Measurements from ENCODE around the gene DLGAP4.
A peak's percentile ranks its signal among the peaks of the same experiment; 100 is the strongest.

The DLGAP4 gene

GRCh38 chr20:36274181-36274841 lies 31.8 kb upstream of the DLGAP4 start:
- peak; percentile 55 for DNase-seq

GRCh38 chr20:36275011-36275410 lies 31.1 kb upstream of the DLGAP4 start:
- DNase-seq: no peak

GRCh38 chr20:36275441-36276189 lies 30.5 kb upstream of the DLGAP4 start:
- no peak for DNase-seq

GRCh38 chr20:36277546-36277945 lies 28.6 kb upstream of the DLGAP4 start:
- DNase-seq: no peak

GRCh38 chr20:36279362-36279761 lies 26.8 kb upstream of the DLGAP4 start:
- DNase-seq: no peak

- DNase-seq: no peak
These were observed 26.4 kb upstream of the DLGAP4 start for GRCh38 chr20:36279776-36280175.

GRCh38 chr20:36281785-36282380 lies 24.3 kb upstream of the DLGAP4 start:
- no peak for DNase-seq

GRCh38 chr20:36284751-36285150 lies 21.4 kb upstream of the DLGAP4 start:
- DNase-seq: no peak

GRCh38 chr20:36285746-36286447 lies 20.2 kb upstream of the DLGAP4 start:
- DNase-seq: no peak

GRCh38 chr20:36297656-36298055 lies 8.5 kb upstream of the DLGAP4 start:
- DNase-seq: no peak

GRCh38 chr20:36298061-36298460 lies 8.1 kb upstream of the DLGAP4 start:
- DNase-seq: no peak

GRCh38 chr20:36298795-36299339 lies 7.3 kb upstream of the DLGAP4 start:
- DNase-seq: no peak

GRCh38 chr20:36299459-36299858 lies 6.7 kb upstream of the DLGAP4 start:
- DNase-seq: no peak

GRCh38 chr20:36301359-36302119 lies 4.6 kb upstream of the DLGAP4 start:
- DNase-seq: no peak

- DNase-seq: peak; percentile 45
These were observed 3.0 kb upstream of the DLGAP4 start for GRCh38 chr20:36303020-36303595.

- no peak for DNase-seq
These were observed 2.3 kb upstream of the DLGAP4 start for GRCh38 chr20:36303831-36304230.

- DNase-seq: no peak
These were observed 1.2 kb upstream of the DLGAP4 start for GRCh38 chr20:36304786-36305495.

- DNase-seq: peak; percentile 55
These were observed 643 bp downstream of the DLGAP4 start for GRCh38 chr20:36306553-36307411.

GRCh38 chr20:36307412-36308325 lies 1.5 kb downstream of the DLGAP4 start:
- peak; percentile 52 for DNase-seq
